HL-60 (cell line): ENCODE results near the gene CTIF.

ENCODE experiments used
- DNase-seq, 2 experiments: peaks; one replicate each; pipeline ENCODE4 v3.0.0-alpha.2; 2010 to 2020; ENCODE audit warnings: low read depth in 1 of 2, low spot score in 1 of 2
- H3K27ac ChIP-seq: fragments of 250-450 bp; sonication (Bioruptor Pico); replicated peaks from 2 replicates; pipeline ENCODE4 v1.5.1; 2020; ENCODE audit warnings: mild to moderate bottlenecking, moderate library complexity
- H3K27me3 ChIP-seq: fragments of 250-450 bp; sonication (Bioruptor Pico); 2 replicates; pipeline ENCODE4 v1.5.1; 2021; ENCODE audit warnings: mild to moderate bottlenecking, moderate library complexity; ENCODE audit not compliant: insufficient read depth, poor library complexity, severe bottlenecking
- H3K4me3 ChIP-seq: replicated peaks from 2 replicates; pipeline ENCODE4 v1.5.1; 2011; ENCODE audit warnings: mild to moderate bottlenecking, control low read depth, low read length; ENCODE audit not compliant: insufficient read depth
- GABPA ChIP-seq: IDR thresholded peaks from 2 replicates; pipeline ENCODE4 v1.6.1; 2012; ENCODE audit warnings: low read depth
- POLR2AphosphoS5 ChIP-seq: IDR thresholded peaks from 2 replicates; pipeline ENCODE4 v1.6.1; 2012; ENCODE audit warnings: low read depth
- REST ChIP-seq: IDR thresholded peaks from 2 replicates; pipeline ENCODE4 v1.6.1; 2012; ENCODE audit warnings: low read depth; ENCODE audit not compliant: insufficient replicate concordance
- SPI1 ChIP-seq: IDR thresholded peaks from 2 replicates; pipeline ENCODE4 v1.6.1; 2012; ENCODE audit warnings: low read depth, mild to moderate bottlenecking, borderline replicate concordance
- TF ChIP-seq, protein P1 (sequence below): IDR thresholded peaks from one replicate; pipeline ENCODE4 v1.5.1; 2011; ENCODE audit warnings: low read length, control low read depth, inconsistent platforms; ENCODE audit not compliant: insufficient read depth

Gene CTIF

DNA sequence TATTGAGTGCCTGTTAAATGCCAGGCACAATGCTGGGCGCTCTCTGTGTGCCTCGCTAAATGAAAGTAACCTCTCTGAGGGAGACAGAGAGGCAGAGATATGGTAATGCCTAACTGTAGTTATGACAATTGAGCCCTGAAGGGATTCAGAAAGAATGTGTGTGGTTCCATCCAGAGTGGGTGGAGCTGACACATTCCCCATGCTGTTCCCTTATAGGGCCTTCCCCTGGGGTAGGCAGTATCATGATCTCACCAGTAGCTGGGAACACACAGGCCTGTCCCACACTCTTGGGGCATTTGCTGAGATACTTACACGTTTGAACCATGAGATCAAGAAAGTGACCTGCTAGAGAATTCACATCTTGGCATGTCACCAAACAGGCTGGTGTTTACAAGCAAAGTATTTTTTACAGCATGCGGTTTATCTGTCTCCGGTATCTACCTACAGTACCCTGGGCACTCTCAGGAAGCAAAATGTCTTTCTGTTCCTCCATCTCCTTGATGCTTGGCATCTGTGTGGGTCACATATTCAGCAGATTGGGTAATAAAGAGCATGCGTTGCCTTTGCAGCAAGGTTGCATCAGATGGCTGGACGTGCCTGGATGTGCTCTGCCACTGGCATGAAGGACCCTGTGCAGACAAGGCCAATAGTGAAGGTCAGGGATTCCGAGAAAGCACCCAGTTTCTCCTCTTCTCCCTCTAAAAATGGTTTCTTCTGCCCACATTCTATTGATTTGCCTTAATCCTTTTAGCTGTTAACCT lies 9.4 kb downstream of the CTIF start:
- TF ChIP-seq, protein P1, sequence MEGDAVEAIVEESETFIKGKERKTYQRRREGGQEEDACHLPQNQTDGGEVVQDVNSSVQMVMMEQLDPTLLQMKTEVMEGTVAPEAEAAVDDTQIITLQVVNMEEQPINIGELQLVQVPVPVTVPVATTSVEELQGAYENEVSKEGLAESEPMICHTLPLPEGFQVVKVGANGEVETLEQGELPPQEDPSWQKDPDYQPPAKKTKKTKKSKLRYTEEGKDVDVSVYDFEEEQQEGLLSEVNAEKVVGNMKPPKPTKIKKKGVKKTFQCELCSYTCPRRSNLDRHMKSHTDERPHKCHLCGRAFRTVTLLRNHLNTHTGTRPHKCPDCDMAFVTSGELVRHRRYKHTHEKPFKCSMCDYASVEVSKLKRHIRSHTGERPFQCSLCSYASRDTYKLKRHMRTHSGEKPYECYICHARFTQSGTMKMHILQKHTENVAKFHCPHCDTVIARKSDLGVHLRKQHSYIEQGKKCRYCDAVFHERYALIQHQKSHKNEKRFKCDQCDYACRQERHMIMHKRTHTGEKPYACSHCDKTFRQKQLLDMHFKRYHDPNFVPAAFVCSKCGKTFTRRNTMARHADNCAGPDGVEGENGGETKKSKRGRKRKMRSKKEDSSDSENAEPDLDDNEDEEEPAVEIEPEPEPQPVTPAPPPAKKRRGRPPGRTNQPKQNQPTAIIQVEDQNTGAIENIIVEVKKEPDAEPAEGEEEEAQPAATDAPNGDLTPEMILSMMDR: no peak
- TF ChIP-seq POLR2AphosphoS5 (no peak), GABPA (no peak), REST (no peak)
- Histone ChIP-seq H3K4me3 (no peak overlapping the region), H3K27me3 (no peaks in the 10 kb centered on the region), H3K27ac (0 out of 2 replicates have a peak overlapping the region, but pooled peaks have one; percentile 1)
- DNase-seq: peak; percentile 57 to 66

- Histone ChIP-seq H3K27ac (0 out of 2 replicates have a peak overlapping the region, but pooled peaks have one; percentile 1), H3K4me3 (no peak overlapping the region), H3K27me3 (no peaks in the 10 kb centered on the region)
- DNase-seq: no peak
- TF ChIP-seq GABPA (no peak), REST (no peak), SPI1 (no peak), POLR2AphosphoS5 (no peak)
- TF ChIP-seq, protein P1: no peak
Observed at GRCh38 chr18:48548921-48549320, 10.1 kb downstream of the CTIF start.

GRCh38 chr18:48550101-48550729 lies 11.4 kb downstream of the CTIF start:
- DNase-seq: no peak
- TF ChIP-seq, protein P1: no peak
- TF ChIP-seq SPI1 (no peak), REST (no peak), POLR2AphosphoS5 (no peak)
- Histone ChIP-seq H3K4me3 (no peak overlapping the region), H3K27me3 (no peaks in the 10 kb centered on the region), H3K27ac (no peak overlapping the region)
